22Rv1 (cell line): ENCODE results near the gene BTBD8.

Source experiments
- CTCF ChIP-seq: fragments of 450-650 bp; IDR thresholded peaks from 2 replicates; pipeline ENCODE4 v1.5.1; 2017; ENCODE audit warnings: mild to moderate bottlenecking
- ZFX ChIP-seq: fragments of 450-650 bp; IDR thresholded peaks from 2 replicates; pipeline ENCODE4 v1.6.1; 2017; ENCODE audit warnings: antibody characterized with exemption, borderline replicate concordance

- TF ChIP-seq CTCF (no peak), ZFX (no peak)
Observed at GRCh38 chr1:92194511-92194910, 114.4 kb downstream of the BTBD8 start.
